Measurements from ENCODE around the gene SLAMF9.

The SLAMF9 gene

DNA sequence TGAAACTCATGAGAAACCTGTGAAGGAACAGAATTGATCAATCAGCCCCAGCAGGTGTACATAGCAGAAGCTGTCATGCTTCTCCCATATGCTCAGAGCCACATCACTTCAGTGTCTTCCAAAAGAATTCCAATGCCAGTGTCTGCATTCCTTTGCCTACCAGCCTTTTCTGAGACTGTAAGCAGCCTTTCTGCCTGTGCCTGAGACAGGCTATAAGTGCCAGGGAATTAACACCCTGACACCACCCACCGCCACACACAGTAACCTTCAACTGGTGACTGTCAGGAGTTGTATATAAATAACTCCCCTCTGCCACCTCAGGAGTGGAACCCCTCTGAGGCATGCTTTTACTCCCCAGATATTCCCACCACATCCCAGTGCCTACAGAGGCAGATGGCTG lies 38.1 kb upstream of the SLAMF9 start:
- in situ Hi-C loops (cut with MboI; ENCODE audit: low sequenced_read_pairs, unreplicated experiment), result no loop called here
- TF ChIP-seq, protein P1, sequence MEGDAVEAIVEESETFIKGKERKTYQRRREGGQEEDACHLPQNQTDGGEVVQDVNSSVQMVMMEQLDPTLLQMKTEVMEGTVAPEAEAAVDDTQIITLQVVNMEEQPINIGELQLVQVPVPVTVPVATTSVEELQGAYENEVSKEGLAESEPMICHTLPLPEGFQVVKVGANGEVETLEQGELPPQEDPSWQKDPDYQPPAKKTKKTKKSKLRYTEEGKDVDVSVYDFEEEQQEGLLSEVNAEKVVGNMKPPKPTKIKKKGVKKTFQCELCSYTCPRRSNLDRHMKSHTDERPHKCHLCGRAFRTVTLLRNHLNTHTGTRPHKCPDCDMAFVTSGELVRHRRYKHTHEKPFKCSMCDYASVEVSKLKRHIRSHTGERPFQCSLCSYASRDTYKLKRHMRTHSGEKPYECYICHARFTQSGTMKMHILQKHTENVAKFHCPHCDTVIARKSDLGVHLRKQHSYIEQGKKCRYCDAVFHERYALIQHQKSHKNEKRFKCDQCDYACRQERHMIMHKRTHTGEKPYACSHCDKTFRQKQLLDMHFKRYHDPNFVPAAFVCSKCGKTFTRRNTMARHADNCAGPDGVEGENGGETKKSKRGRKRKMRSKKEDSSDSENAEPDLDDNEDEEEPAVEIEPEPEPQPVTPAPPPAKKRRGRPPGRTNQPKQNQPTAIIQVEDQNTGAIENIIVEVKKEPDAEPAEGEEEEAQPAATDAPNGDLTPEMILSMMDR (IDR thresholded peaks at IDR 0.05; ENCODE audit: borderline replicate concordance, control extremely low read depth, extremely low read depth, insufficient read depth, missing control alignments), result no peak
- no peak for DNase-seq (ENCODE audit: low spot score)

DNA sequence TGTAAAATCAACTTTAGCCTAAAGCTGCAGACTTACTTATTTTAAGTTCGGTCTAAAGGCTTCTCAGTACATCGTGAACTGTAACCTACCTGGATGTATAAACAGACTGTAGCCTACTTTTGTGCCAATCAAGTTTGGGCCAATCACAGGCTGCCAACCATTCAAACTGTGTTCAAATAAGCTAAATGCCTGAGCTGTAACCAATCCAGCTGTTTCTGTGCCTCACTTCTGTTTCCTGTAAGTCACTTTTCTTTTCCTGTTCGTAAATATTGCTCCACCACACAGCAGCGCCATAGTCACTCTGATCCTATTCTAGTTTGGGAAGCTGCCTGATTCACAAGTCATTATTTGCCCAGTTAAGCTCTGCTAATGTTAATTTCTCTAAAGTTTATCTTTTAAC lies 37.5 kb upstream of the SLAMF9 start:
- TF ChIP-seq, protein P1 (IDR thresholded peaks at IDR 0.05; ENCODE audit: borderline replicate concordance, control extremely low read depth, extremely low read depth, insufficient read depth, missing control alignments), result no peak
- DNase-seq (ENCODE audit: low spot score), result no peak
- in situ Hi-C loops (cut with MboI; ENCODE audit: low sequenced_read_pairs, unreplicated experiment), result no loop called here

GRCh38 chr1:159990005-159990404 lies 36.0 kb upstream of the SLAMF9 start:
- in situ Hi-C loops (cut with MboI; ENCODE audit: low sequenced_read_pairs, unreplicated experiment), result no loop called here
- TF ChIP-seq, protein P1 (IDR thresholded peaks at IDR 0.05; ENCODE audit: borderline replicate concordance, control extremely low read depth, extremely low read depth, insufficient read depth, missing control alignments), result no peak
- DNase-seq (ENCODE audit: low spot score), result no peak

DNA sequence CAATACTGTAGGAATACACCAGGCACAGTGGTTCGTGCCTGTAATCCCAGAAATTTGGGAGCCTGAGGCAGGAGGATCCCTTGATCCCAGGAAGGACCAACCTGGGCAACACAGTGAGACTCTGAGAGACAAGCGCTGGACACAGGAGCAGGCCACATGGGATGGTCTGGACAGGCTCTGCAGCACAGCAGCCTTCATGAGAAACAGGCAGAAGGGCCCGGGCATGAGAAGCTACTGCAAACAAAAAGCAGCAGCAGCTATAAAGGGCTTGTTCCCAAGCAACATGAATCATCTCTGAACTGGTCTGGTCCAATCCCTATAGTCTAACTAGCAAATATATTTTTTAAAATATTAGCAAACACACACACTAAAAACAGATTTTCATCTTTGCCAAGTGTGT lies 35.5 kb upstream of the SLAMF9 start:
- TF ChIP-seq, protein P1 (IDR thresholded peaks at IDR 0.05; ENCODE audit: borderline replicate concordance, control extremely low read depth, extremely low read depth, insufficient read depth, missing control alignments), result no peak

DNA sequence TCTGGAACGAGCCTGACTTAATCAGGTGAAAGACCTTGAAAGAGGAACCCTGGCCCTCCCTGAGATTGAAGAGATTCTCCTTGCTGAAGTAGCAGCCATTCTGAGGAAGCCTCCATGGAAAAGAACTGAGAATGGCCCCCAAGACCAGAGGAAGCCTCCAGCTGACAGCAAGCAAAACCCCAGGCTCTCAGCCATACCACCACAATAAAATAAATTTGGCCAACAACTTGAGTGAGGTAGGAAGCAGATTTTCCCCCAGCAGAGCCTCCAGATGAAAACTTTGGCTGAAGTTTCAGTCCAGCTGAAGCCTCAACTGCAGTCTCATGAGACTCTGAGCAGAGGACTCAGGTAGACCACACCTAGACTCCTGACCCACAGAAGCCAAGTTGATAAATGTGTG lies 34.0 kb upstream of the SLAMF9 start:
- in situ Hi-C loops (cut with MboI; ENCODE audit: low sequenced_read_pairs, unreplicated experiment), result no loop called here
- TF ChIP-seq, protein P1 (IDR thresholded peaks at IDR 0.05; ENCODE audit: borderline replicate concordance, control extremely low read depth, extremely low read depth, insufficient read depth, missing control alignments), result no peak
- no peak for DNase-seq (ENCODE audit: low spot score)

More for the DNA sequence above, 35.5 kb upstream of the SLAMF9 start:
- DNase-seq (ENCODE audit: low spot score), result no peak
- in situ Hi-C loops (cut with MboI; ENCODE audit: low sequenced_read_pairs, unreplicated experiment), result no loop called here

DNA sequence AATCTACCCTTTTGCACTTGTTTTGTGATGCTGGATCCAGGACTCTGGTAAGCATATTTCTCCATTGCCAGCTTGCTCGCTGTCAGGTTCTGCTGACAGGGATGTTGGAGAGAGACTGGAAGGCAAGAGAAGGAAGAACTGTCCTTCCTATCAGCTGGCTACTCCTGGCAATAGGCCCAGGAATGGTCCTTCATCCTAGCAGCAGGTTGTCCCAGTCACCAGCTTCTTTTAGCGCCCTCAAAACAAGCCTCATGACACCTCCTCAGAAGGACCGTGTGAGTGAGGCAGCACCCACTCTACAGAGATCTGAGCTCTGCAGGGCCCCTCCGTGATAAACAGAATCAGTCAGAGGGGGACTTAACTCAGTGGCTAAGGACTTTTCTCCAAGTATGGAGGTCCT lies 33.1 kb upstream of the SLAMF9 start:
- TF ChIP-seq, protein P1 (IDR thresholded peaks at IDR 0.05; ENCODE audit: borderline replicate concordance, control extremely low read depth, extremely low read depth, insufficient read depth, missing control alignments), result no peak
- in situ Hi-C loops (cut with MboI; ENCODE audit: low sequenced_read_pairs, unreplicated experiment), result no loop called here
- DNase-seq (ENCODE audit: low spot score), result no peak

- TF ChIP-seq, protein P1 (IDR thresholded peaks at IDR 0.05; ENCODE audit: borderline replicate concordance, control extremely low read depth, extremely low read depth, insufficient read depth, missing control alignments), result no peak
- in situ Hi-C loops (cut with MboI; ENCODE audit: low sequenced_read_pairs, unreplicated experiment), result no loop called here
These were observed 32.5 kb upstream of the SLAMF9 start for GRCh38 chr1:159986531-159986930.

More at GRCh38 chr1:159986531-159986930, 32.5 kb upstream of the SLAMF9 start:
- DNase-seq (ENCODE audit: low spot score), result no peak

Measured in GM13976 (cell line).